H1 (cell line): ENCODE measurements around the gene MEF2C. TPM values are rescaled to one million over a fixed set of nuclear protein-coding genes. Genes with fewer than 3 reads are reported as not detected.

Source experiments
- CTCF ChIA-PET: fragments of 300-600 bp; sonication (Branson Sonifier 250); formaldehyde crosslinking; loops from one replicate; lab custom pipeline; 2021; ENCODE audit not compliant: partially characterized antibody; lab: Charles Lee
- POLR2A ChIA-PET: fragments of 300-600 bp; sonication (Branson Sonifier 250); formaldehyde crosslinking; loops from one replicate; lab custom pipeline; 2021; ENCODE audit warnings: inconsistent platforms; ENCODE audit not compliant: partially characterized antibody; lab: Charles Lee
- DNase-seq, 2 experiments: peaks; one replicate each; pipeline versions ENCODE4 v3.0.0 to v3.0.0-alpha.2; 2010 to 2022; ENCODE audit warnings: low spot score in 2 of 2, low read depth in 1 of 2, mixed read lengths in 1 of 2
- FAIRE-seq: peaks from 2 replicates; lab custom pipeline; 2011; peaks lifted over from hg19 to GRCh38; lab: Jason Lieb, UNC
- H2AFZ ChIP-seq: 2 replicates; pipeline ENCODE4 v1.8.1; 2012; ENCODE audit warnings: low read length, inconsistent platforms
- H2AK5ac ChIP-seq: 2 replicates; pipeline ENCODE4 v1.6.1; 2013; ENCODE audit warnings: low read depth, low read length
- H2BK120ac ChIP-seq: replicated peaks from 2 replicates; pipeline ENCODE3; 2013; ENCODE audit warnings: low read depth, low read length, inconsistent platforms
- H2BK12ac ChIP-seq: 2 replicates; pipeline ENCODE4 v1.6.1; 2013; ENCODE audit warnings: low read depth, low read length
- H2BK15ac ChIP-seq: 2 replicates; pipeline ENCODE4 v1.6.1; 2013; ENCODE audit warnings: low read length
- H2BK20ac ChIP-seq: 2 replicates; pipeline ENCODE4 v1.6.1; 2013; ENCODE audit warnings: low read length
- H2BK5ac ChIP-seq: 2 replicates; pipeline ENCODE4 v1.6.1; 2013; ENCODE audit warnings: low read depth, low read length
- H3K14ac ChIP-seq: 2 replicates; pipeline ENCODE4 v1.6.1; 2013; ENCODE audit warnings: inconsistent platforms; ENCODE audit not compliant: insufficient read length
- H3K18ac ChIP-seq: 2 replicates; pipeline ENCODE4 v1.6.1; 2013; ENCODE audit warnings: low read length; ENCODE audit errors: extremely low read depth
- H3K23ac ChIP-seq: 2 replicates; pipeline ENCODE4 v1.6.1; 2013; ENCODE audit warnings: inconsistent platforms; ENCODE audit not compliant: insufficient read length
- H3K23me2 ChIP-seq: 2 replicates; pipeline ENCODE4 v1.6.1; 2013; ENCODE audit warnings: low read depth, low read length
- H3K27ac ChIP-seq: 2 replicates; pipeline ENCODE4 v1.6.1; 2011; ENCODE audit warnings: low read depth, low read length, inconsistent platforms
- H3K27me3 ChIP-seq, 4 experiments: replicated peaks in 1 of 4; 1 replicate in 1 of 4; 2 replicates in 3 of 4; pipeline versions ENCODE4 v1.6.1 to v1.8.1; 2011 to 2013; ENCODE audit warnings: low read length in 3 of 4, mild to moderate bottlenecking in 3 of 4, inconsistent platforms in 2 of 4, mixed read lengths in 2 of 4, moderate library complexity in 1 of 4; ENCODE audit not compliant: control insufficient read depth in 3 of 4, insufficient read depth in 3 of 4; ENCODE audit errors: extremely low read depth in 1 of 4
- H3K36me3 ChIP-seq, 4 experiments: 2 replicates each; pipeline versions ENCODE4 v1.6.1 to v1.8.1; 2011 to 2013; ENCODE audit warnings: mild to moderate bottlenecking in 4 of 4, low read length in 3 of 4, moderate library complexity in 2 of 4, control low read depth in 1 of 4, inconsistent platforms in 1 of 4; ENCODE audit not compliant: insufficient read depth in 4 of 4, control insufficient read depth in 2 of 4
- H3K4ac ChIP-seq: replicated peaks from 2 replicates; pipeline ENCODE3; 2013; ENCODE audit warnings: low read length, low read depth, mixed read lengths, inconsistent platforms; ENCODE audit not compliant: insufficient read length
- H3K4me1 ChIP-seq, 4 experiments: replicated peaks in 1 of 4; 1 replicate in 1 of 4; 2 replicates in 3 of 4; pipeline versions ENCODE4 v1.6.1 to v1.8.1; 2011 to 2013; ENCODE audit warnings: low read length in 3 of 4, inconsistent platforms in 2 of 4, mixed read lengths in 1 of 4; ENCODE audit not compliant: insufficient read depth in 4 of 4, control insufficient read depth in 3 of 4
- H3K4me2 ChIP-seq, 2 experiments: 2 replicates each; pipeline versions ENCODE4 v1.6.1 to v1.8.1; 2011 to 2013; ENCODE audit warnings: low read depth in 2 of 2, low read length in 2 of 2, control low read depth in 1 of 2, inconsistent platforms in 1 of 2, mild to moderate bottlenecking in 1 of 2; ENCODE audit not compliant: insufficient read depth in 1 of 2
- H3K4me3 ChIP-seq, 4 experiments: fragments of 200-600, 300-600 bp in 1 of 4; sonication (generic), shearing (Covaris generic), sonication (Bioruptor Twin) in 1 of 4; 2 replicates each; pipeline versions ENCODE4 v1.5.1 to v1.8.1; 2011 to 2016; ENCODE audit warnings: low read length in 4 of 4, low read depth in 3 of 4, control low read depth in 2 of 4, inconsistent platforms in 2 of 4, mild to moderate bottlenecking in 2 of 4, mixed read lengths in 1 of 4, moderate library complexity in 1 of 4; ENCODE audit not compliant: insufficient read depth in 2 of 4; ENCODE audit errors: extremely low read depth in 1 of 4
- H3K56ac ChIP-seq: replicated peaks from 2 replicates; pipeline ENCODE3; 2013; ENCODE audit warnings: low read depth, mild to moderate bottlenecking, mixed read lengths, low read length, inconsistent platforms; ENCODE audit not compliant: insufficient read length
- H3K79me1 ChIP-seq: 2 replicates; pipeline ENCODE4 v1.6.1; 2013; ENCODE audit warnings: low read depth, low read length, control low read depth
- H3K79me2 ChIP-seq, 2 experiments: 2 replicates each; pipeline versions ENCODE4 v1.6.1 to v1.8.1; 2012 to 2013; ENCODE audit warnings: low read length in 2 of 2, mild to moderate bottlenecking in 2 of 2, inconsistent platforms in 1 of 2; ENCODE audit not compliant: insufficient read depth in 2 of 2, control insufficient read depth in 1 of 2
- H3K9ac ChIP-seq, 4 experiments: replicated peaks in 1 of 4; 1 replicate in 1 of 4; 2 replicates in 3 of 4; pipeline versions ENCODE4 v1.6.1 to v1.8.1; 2011 to 2013; ENCODE audit warnings: low read depth in 3 of 4, low read length in 3 of 4, control low read depth in 2 of 4, mild to moderate bottlenecking in 2 of 4, moderate library complexity in 2 of 4, inconsistent platforms in 1 of 4; ENCODE audit errors: extremely low read depth in 1 of 4
- H3K9me3 ChIP-seq, 2 experiments: 2 replicates each; pipeline versions ENCODE4 v1.6.1 to v1.8.1; 2012 to 2013; ENCODE audit warnings: mild to moderate bottlenecking in 2 of 2, moderate library complexity in 2 of 2, control low read depth in 1 of 2, inconsistent platforms in 1 of 2, low read depth in 1 of 2, low read length in 1 of 2, mixed read lengths in 1 of 2; ENCODE audit not compliant: insufficient read depth in 2 of 2
- H4K20me1 ChIP-seq, 2 experiments: replicated peaks in 1 of 2; 2 replicates each; pipeline versions ENCODE3 to v1.8.1; 2011 to 2013; ENCODE audit warnings: inconsistent platforms in 2 of 2, low read length in 2 of 2, mild to moderate bottlenecking in 1 of 2; ENCODE audit not compliant: insufficient read depth in 2 of 2, control insufficient read depth in 1 of 2
- H4K5ac ChIP-seq: 2 replicates; pipeline ENCODE4 v1.6.1; 2013; ENCODE audit warnings: low read length, low read depth, mixed read lengths, inconsistent platforms; ENCODE audit not compliant: insufficient read length
- H4K8ac ChIP-seq: 2 replicates; pipeline ENCODE4 v1.8.0; 2013; ENCODE audit warnings: mild to moderate bottlenecking, moderate library complexity, low read length, inconsistent platforms; ENCODE audit not compliant: insufficient read depth; ENCODE audit errors: extremely low read depth
- H4K91ac ChIP-seq: replicated peaks from 2 replicates; pipeline ENCODE3; 2013; ENCODE audit warnings: low read length, mixed read lengths, inconsistent platforms; ENCODE audit not compliant: insufficient read length
- ATF2 ChIP-seq: IDR thresholded peaks from 2 replicates; pipeline ENCODE4 v1.6.1; 2012; ENCODE audit warnings: low read length, inconsistent platforms
- CBX8 ChIP-seq: fragments of 300-800, 300-1000 bp; sonication (generic); IDR thresholded peaks from 2 replicates; pipeline ENCODE4 v1.7.1; 2016; ENCODE audit warnings: low read depth, low read length, borderline replicate concordance
- CEBPB ChIP-seq: IDR thresholded peaks from 2 replicates; pipeline ENCODE4 v1.6.1; 2012; ENCODE audit warnings: low read depth, low read length
- CHD1 ChIP-seq: IDR thresholded peaks from 2 replicates; pipeline ENCODE4 v1.6.1; 2012; ENCODE audit warnings: low read depth, low read length, improper control_type of control experiment
- GTF2F1 ChIP-seq: IDR thresholded peaks from 2 replicates; pipeline ENCODE4 v1.6.1; 2012; ENCODE audit warnings: low read depth, low read length, improper control_type of control experiment, borderline replicate concordance
- KDM4A ChIP-seq: IDR thresholded peaks from one replicate; pipeline ENCODE4 v1.7.1; 2012; ENCODE audit warnings: low read depth, mild to moderate bottlenecking, moderate library complexity, low read length, inconsistent platforms; ENCODE audit not compliant: severe bottlenecking
- MAX ChIP-seq: IDR thresholded peaks from 2 replicates; pipeline ENCODE4 v1.6.1; 2012; ENCODE audit warnings: inconsistent platforms
- RAD21 ChIP-seq, 2 experiments: IDR thresholded peaks in 1 of 2; conservative IDR thresholded peaks in 1 of 2; 2 replicates each; pipeline ENCODE4 v1.6.1; 2011; ENCODE audit warnings: low read depth in 2 of 2, low read length in 2 of 2, improper control_type of control experiment in 1 of 2, inconsistent platforms in 1 of 2, mild to moderate bottlenecking in 1 of 2, moderate library complexity in 1 of 2
- RNF2 ChIP-seq: fragments of 200-900, 300-1000 bp; sonication (generic); IDR thresholded peaks from 2 replicates; pipeline ENCODE4 v1.7.1; 2016; ENCODE audit warnings: borderline replicate concordance, low read depth, mild to moderate bottlenecking, antibody characterized with exemption, low read length; ENCODE audit not compliant: poor library complexity, severe bottlenecking; ENCODE audit errors: missing control alignments
- SUZ12 ChIP-seq: fragments of 200-600 bp; sonication (generic); IDR thresholded peaks from 2 replicates; pipeline ENCODE4 v1.6.1; 2012; ENCODE audit warnings: mild to moderate bottlenecking, inconsistent platforms, low read length, moderate library complexity, mixed read lengths
- TBP ChIP-seq: IDR thresholded peaks from 2 replicates; pipeline ENCODE4 v1.6.1; 2011; ENCODE audit warnings: low read depth, low read length, improper control_type of control experiment
- YY1 ChIP-seq: IDR thresholded peaks from 2 replicates; pipeline ENCODE4 v1.6.1; 2011; ENCODE audit warnings: low read depth, mild to moderate bottlenecking, low read length
- WGBS, 2 experiments: shearing (Covaris generic) in 1 of 2; methylation state at CpG; one replicate each; pipeline versions ENCODE4 v1.1.6 to v1.1.7; 2013 to 2015; ENCODE audit warnings: low lambda C conversion rate in 2 of 2, mixed read lengths in 2 of 2, inconsistent platforms in 1 of 2, low coverage in 1 of 2, missing lambda C conversion rate in 1 of 2; ENCODE audit not compliant: insufficient replicate concordance in 2 of 2, insufficient coverage in 1 of 2, insufficient read length in 1 of 2; ENCODE audit errors: extremely low coverage in 1 of 2, missing lambda C conversion rate in 1 of 2; 5-methylcytosine and 5-hydroxymethylcytosine counted together
- polyA plus RNA-seq, 7 experiments: library from polyadenylated mRNA; depleted of rRNA in 3 of 7; stranded (reverse) in 5 of 7; unstranded in 2 of 7; fragments of >200 nt in 5 of 7; fragments of 200-250 nt in 2 of 7; gene quantifications; 1 replicate in 5 of 7; 2 replicates in 1 of 7; 4 replicates in 1 of 7; pipeline versions ENCODE4 v1.2.1 to v1.2.3, GENCODE V29; 2011 to 2013; ENCODE audit warnings: missing spikeins in 2 of 7, mixed read lengths in 2 of 7
- total RNA-seq: library from RNA; stranded (reverse); fragmentation: NEBNext Ultra II Directional; extraction: Animal tissue kit (Norgen Biotek cat#: 25700); gene quantifications from 2 replicates; pipeline ENCODE4 v1.2.1, GENCODE V29; 2021

Gene MEF2C
- total and polyA plus RNA-seq, 2 of the 8 experiments (the other 6 are each of a cell fraction or from before 2014, with no cell fraction given) = 0.59 to 0.99 TPM

GRCh38 chr5:88769165-88769564, 113.8 kb downstream of the MEF2C start:
- no peak overlapping the region for H3K4ac ChIP-seq
- no peak overlapping the region for H2BK120ac ChIP-seq
- no peak for DNase-seq
- H2AK5ac ChIP-seq = no peak overlapping the region
- H3K4me1 ChIP-seq = no peaks in the 10 kb centered on the region
- H4K20me1 ChIP-seq = no peaks in the 10 kb centered on the region
- no peak overlapping the region for H4K8ac ChIP-seq
- no peak overlapping the region for H2AFZ ChIP-seq
- no peaks in the 10 kb centered on the region for H3K9me3 ChIP-seq
- no peak for FAIRE-seq
- H3K9ac ChIP-seq = no peak overlapping the region
- no peak overlapping the region for H3K27ac ChIP-seq
- no peak overlapping the region for H3K18ac ChIP-seq
- ChIA-PET CTCF (interaction anchor here (1.5 kb wide), 1 partner anchor 40 kb away, joined by 4 read pairs; no protein-coding TSS in a partner anchor), POLR2A (no interaction called here)
- no peak overlapping the region for H4K5ac ChIP-seq
- no peak overlapping the region for H2BK12ac ChIP-seq
- H2BK20ac ChIP-seq = no peak overlapping the region
- H3K4me3 ChIP-seq = no peak overlapping the region
- no peak overlapping the region for H3K23ac ChIP-seq
- H3K4me2 ChIP-seq = no peak overlapping the region
- H2BK5ac ChIP-seq = no peak overlapping the region
- no peaks in the 10 kb centered on the region for H3K79me1 ChIP-seq
- H3K14ac ChIP-seq = no peak overlapping the region
- H3K23me2 ChIP-seq = no peaks in the 10 kb centered on the region
- WGBS, 2 experiments = 61% methylated on average over 3 of the region's 3 CpGs; no CpG with 5 or more reads in 1 of the 2 experiments
- no peaks in the 10 kb centered on the region for H3K36me3 ChIP-seq
- no peak overlapping the region for H3K56ac ChIP-seq
- no peaks in the 10 kb centered on the region for H3K27me3 ChIP-seq
- no peak overlapping the region for H4K91ac ChIP-seq
- no peaks in the 10 kb centered on the region for H3K79me2 ChIP-seq
- no peak overlapping the region for H2BK15ac ChIP-seq
- TF ChIP-seq RNF2 = no peak
- TF ChIP-seq GTF2F1 = no peak
- TF ChIP-seq ATF2 = no peak
- TF ChIP-seq MAX = no peak
- TF ChIP-seq CEBPB = no peak
- no peak for TF ChIP-seq CBX8
- TF ChIP-seq TBP = no peak
- TF ChIP-seq KDM4A = no peak
- no peak for TF ChIP-seq CHD1
- TF ChIP-seq YY1 = no peak
- no peak for TF ChIP-seq SUZ12
- TF ChIP-seq RAD21 (IDR thresholded peaks at IDR 0.05 in 1 of 2, conservative IDR thresholded peaks at IDR 0.05 in 1 of 2; ENCODE audit: low read depth in 2 of 2, low read length in 2 of 2) = no peak
